Adrenal gland (tissue), 5 donors: ENCODE results near the gene MESP2.

ENCODE experiments used
- POLR2A ChIP-seq, 2 donors: fragments of 450-650 bp; IDR thresholded peaks; one replicate each; pipeline ENCODE4 v1.6.1; 2017; ENCODE audit warnings: antibody characterized with exemption in 2 of 2, mild to moderate bottlenecking in 2 of 2, moderate library complexity in 1 of 2
- TF ChIP-seq, protein P1 (sequence below), 6 experiments: fragments of 450-650 bp in 4 of 6; fragments of 200-600 bp in 2 of 6; sonication (generic) in 1 of 6; IDR thresholded peaks; 1 replicate in 5 of 6; 2 replicates in 1 of 6; pipeline versions ENCODE4 v1.5.1 to v1.8.0; 2016 to 2021; ENCODE audit warnings: antibody characterized with exemption in 6 of 6, mild to moderate bottlenecking in 2 of 6, moderate library complexity in 1 of 6
- donor health status: DM: no; HTN: no; CAD: no.

DNA sequence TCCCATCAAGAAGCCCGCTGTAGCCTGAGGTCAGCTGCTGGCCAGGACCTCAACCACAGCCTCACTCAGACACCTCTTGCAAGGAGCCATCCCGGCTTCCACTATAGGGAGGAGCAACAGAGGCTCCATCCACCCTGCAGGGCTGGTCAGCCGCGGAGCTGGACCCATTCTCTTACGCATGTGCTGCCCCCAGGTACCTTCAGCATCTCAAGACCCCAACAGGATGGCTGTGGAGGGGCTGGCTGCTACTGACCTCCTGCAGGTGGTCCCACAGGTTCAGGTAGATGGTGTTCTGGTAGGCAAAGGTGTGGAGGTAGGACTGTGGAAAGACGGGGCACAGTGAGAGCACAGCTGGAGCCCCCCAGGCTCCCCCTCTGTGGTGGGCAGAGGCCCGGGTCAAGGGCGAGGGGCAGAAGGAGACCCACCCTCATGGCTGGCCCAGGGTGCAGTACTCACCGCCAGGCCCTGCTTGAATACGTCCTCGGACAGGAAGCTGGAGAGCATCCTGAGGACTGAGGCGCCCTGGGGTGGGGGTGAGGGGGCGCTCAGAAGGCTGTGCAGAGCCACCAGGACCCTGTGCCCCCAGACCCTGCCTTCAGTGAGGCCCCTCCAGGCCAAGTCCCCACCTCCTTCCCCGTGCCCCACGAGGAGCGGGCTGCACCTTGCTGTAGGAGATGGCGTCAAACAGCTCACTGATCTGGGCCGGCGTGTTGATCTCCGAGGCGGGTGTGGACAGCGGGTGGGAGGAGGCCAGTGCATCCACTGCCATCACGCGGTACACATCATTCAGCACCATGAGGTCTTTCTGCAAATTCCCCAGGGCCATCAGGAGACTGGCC is 27.1 kb downstream of the MESP2 start:
- TF ChIP-seq, protein P1, sequence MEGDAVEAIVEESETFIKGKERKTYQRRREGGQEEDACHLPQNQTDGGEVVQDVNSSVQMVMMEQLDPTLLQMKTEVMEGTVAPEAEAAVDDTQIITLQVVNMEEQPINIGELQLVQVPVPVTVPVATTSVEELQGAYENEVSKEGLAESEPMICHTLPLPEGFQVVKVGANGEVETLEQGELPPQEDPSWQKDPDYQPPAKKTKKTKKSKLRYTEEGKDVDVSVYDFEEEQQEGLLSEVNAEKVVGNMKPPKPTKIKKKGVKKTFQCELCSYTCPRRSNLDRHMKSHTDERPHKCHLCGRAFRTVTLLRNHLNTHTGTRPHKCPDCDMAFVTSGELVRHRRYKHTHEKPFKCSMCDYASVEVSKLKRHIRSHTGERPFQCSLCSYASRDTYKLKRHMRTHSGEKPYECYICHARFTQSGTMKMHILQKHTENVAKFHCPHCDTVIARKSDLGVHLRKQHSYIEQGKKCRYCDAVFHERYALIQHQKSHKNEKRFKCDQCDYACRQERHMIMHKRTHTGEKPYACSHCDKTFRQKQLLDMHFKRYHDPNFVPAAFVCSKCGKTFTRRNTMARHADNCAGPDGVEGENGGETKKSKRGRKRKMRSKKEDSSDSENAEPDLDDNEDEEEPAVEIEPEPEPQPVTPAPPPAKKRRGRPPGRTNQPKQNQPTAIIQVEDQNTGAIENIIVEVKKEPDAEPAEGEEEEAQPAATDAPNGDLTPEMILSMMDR (IDR thresholded peaks at IDR 0.05), result no peak
- TF ChIP-seq POLR2A (IDR thresholded peaks at IDR 0.05), result no peak
